ENCODE results near the gene PTH1R.

Gene PTH1R

DNA sequence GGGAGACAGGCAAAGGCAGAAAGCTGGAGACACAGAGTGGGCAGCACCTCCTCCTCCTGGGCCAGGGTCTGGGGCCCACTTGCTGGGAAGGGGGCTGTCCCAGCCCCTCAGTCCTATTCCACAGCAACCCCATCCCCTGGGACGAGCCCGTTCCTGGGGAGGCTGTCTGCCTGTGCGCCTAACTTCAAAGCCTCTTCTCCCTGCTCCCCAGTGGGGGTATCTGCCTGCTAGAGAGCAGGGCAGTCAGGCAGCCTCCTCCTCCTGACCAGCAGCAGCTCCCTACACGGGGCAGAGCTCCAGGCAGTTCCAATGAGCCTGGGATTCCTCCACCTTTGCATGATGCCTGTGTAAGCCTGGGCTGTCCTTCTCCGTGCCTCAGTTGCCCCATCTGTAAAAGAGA, 6.9 kb downstream of the PTH1R start:
- no peak for DNase-seq

DNA sequence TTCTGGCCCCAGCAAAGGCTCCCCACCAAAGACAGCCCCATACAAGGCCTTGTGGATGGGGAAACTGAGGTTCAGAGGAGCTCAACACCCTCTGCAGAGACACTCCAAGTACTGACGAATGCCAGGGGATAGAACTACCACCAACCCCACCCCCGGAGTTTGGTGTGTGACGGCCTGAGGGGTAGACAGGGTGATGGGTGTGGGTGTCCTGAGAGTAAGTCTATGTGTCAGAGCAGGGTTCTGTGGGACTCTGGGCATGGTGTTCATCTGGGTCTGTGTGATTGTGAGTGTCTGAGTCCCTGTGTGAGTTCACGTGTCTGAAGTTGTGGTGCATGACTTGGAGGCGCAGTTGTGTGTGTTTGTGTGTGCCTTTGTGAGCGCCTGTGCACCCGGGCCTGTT, 7.4 kb downstream of the PTH1R start:
- no peak for DNase-seq

DNA sequence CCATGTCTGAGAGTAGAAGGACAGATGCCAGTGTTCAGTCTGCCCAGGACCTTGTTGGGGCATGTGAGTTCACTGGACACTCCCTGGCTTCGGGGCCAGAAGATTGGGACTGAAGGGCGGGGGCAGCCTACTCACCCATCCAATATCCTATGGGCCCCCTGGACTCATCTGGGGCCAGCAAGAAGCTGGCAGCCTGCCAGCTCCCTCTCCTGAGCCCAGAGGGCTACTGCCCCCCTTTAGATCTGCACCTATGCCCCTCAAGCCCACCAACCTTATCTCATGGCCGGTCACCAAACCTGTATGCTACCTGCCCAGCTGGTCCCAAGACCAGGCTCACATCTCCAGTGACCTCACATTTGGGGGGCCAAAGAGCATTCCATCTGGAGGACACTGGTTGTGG, 8.1 kb downstream of the PTH1R start:
- DNase-seq = no peak

DNA sequence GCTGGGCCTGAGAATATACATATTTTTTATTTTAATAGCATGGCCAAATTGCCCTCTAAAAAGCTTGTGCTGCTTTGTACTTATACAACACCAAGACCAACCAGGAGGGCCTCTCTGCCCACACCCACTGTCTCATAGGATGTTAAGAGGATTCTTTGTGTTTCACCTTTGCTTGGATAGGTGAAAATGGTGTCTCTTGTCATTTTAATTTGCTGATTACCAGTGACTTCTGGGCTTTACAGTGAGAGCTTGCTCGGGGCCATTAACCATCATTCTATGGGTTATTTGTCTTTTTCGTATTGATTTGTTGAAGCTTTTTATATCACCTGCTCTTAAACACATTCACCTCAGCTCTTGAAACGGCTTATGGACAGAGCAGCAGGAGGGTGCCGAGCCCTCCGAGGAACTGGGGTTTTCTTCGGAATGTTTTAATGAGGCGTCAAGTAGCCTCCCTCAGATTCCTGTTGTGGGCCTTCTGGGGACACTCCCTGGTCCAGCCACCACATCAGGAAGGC, 10.5 kb downstream of the PTH1R start:
- no peak for DNase-seq

DNA sequence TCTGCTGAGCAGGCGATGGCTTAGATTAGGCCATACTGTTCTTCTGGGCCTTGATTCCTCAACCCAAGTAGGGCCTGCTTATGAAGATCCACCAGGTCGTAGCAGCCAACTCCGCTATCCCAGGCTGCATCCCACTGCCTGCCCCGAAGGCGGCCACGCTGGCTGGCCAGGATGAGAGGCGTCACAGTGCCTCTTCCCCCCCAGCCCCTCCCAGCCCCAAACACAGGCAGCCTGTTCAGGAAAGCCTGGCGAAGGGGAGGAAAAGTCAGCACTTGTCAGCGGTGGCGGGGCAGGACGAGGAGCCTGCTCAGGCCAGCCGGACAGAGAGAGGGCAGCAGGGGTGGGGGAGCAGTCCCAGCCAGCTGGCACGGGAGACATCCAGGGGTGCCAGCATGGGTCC, 11.2 kb downstream of the PTH1R start:
- DNase-seq = no peak

DNA sequence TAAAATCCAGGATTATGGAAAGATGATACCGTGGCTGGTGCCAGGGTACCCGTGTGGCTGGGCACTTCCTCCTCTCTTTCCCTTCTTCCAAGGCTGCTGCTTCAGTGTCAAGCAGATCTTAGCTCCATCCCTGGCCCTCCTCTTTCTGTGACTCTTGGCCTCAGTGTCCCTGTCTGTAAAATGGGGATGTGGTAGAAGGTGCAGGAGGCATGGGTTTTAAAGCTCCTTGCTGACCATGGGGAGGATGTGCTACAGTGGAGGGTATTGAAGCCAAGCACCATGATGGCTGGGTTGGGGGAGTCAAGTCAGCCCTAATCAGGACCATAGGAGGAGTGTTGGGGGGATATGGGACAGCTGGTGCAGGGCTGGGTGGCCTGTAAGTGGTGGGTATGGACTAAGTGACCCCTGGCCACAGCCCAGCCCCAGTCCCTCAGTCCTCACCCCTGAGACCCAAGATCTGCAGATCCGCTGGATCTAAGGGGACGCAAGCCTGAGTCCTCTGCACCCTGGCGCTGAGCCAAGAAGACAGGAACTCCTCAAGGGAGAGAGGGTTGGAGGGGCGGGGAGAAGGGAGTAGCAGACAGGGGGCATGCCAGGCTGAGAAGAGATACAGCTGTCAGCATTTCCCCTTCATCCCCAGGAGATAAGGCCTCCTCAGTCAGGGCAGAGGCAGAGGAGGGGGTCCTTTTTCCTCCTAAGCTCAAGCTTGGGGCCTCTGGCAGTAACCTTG, 12.0 kb downstream of the PTH1R start:
- no peak for DNase-seq

DNA sequence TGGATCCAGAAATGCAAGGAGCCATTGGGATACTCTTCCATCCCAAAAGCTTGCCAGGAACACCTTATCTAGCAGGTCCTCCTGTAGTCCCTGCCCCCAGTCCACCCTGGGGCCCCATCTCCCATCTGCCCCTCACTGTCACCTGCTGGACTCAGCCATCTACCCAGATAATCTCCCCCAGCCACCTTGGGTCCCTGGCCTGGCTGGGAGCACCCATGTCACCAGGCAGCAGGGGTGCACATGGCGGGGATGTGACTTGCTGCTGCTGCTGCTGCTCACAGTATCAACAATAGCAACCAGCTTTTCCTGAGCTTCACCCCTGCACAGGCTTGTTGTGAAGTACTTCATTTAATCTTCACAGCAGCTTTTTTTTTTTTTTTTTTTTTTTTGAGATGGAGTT, 12.6 kb downstream of the PTH1R start:
- no peak for DNase-seq

DNA sequence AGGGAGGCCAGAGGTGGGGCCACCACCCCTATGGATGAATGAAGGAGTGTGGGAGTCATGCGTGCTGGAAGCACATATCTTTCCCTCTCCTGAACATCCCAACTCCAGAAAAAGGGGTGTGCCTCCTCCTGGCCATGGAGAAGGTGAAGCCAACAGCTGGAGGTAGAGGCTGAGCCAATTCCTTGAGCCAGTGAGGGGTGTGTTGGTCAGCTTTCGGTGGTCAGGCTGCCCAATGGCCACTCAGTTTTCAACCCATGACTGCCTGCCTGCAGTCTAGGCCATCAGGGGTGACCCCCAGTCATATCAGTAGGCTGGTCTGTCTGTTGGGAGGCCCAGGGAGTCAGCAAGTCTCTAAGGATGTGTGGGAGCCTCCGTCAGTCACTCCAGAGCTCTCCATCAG, 13.6 kb downstream of the PTH1R start:
- no peak for DNase-seq

DNA sequence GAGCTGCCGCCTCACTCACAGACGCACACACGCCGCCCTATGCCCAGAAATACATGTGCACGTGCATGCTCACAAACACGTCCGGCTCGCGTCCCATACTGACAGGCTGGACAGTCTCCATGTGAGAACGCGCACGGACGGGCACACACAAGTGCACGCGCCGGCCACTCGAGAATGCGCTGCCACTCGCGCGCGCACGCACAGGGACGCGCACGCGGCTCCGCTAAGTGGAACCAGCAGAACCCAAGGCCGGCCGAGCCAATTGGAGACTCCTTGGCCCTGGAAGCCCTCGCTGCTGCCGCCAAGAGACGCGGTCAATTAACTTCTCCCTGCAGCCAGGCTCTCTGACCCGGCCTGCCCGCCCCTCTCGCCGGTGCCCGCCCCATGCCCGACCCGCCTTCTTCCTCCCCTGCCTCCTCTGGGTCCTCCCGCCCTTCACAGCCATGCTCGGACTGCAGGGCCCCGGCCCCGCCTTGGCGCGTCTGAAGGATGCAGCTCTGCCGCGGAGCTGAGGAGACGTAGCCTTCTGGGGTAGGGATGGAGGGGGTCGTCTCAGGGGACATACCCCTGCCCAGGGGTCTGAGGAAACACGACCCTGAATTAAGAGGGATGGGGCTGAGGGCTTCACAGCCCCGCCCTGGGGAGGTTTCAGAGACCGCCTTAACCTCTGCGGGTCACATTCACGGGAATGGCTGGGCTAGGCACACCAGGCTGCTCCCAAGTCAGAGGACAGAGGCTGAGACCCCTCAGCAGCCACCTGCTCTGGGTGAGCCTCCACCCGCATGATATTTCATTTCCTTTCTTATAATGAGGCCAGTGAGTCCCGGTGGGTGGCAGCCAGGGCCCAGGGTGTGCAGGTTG, 15.0 kb downstream of the PTH1R start:
- DNase-seq = peak; percentile 20

DNA sequence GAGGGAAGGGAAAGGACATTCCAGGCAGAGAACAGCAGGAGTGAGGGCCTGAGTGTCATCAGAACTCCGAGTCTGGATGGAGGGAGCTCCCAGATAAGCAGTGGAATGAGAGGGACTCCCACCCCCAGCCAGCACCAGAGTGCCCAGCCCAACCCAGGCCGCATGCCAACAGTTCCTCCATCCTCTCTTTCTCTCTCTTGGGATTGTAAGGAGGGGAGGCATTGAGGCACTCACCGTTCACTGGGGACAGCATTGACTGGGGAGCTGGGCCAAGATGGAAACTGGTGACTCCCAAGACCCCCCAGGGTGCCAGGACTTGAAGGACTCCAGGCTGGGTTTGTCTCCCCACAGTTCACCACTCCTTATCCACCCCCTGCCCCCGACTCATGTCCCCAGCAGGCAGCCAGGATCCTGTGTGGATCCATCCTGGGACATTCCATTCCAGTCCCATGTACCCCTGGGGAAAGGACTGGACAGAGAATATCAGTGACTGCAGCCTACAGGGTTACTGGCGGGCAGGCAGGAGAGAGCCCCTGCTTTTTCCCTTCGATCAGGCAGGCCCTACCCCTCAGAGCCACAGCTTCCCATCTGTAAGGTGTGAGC, 15.7 kb downstream of the PTH1R start:
- no peak for DNase-seq

DNA sequence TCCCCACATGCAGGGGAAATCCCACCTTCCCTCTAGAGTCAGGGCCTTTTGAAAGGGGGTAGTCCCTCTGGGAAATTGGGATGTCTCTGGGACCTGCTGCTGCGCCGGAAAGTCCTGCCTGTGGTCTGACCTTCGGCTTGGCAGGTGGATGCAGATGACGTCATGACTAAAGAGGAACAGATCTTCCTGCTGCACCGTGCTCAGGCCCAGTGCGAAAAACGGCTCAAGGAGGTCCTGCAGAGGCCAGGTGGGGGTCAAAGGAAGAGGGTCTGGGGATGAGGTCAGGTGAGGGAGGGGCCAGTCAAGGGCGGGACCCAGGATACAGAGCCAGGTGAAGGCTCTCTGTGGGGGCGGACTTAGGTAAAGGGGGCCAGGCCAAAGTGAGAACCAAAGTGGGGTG, 16.2 kb downstream of the PTH1R start:
- DNase-seq = no peak

DNA sequence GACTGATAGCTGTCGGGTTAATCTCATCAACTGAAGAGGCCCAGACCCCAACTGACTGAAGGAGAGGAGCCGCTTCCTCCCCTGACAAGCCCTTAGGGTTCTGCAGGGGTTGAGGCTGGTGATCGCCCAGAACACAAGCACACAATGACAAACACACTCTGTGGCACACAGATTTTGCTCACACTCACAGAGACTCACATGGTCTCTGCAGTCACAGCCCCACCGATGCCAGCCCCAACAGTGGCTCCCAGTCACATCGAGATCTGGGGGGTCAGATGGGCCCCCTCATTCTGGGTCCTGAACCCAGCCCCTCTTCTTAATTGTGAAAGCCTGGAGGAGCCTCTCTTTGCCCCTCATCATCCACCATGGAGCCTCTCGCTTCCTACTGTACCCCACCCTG, 16.7 kb downstream of the PTH1R start:
- no peak for DNase-seq

DNA sequence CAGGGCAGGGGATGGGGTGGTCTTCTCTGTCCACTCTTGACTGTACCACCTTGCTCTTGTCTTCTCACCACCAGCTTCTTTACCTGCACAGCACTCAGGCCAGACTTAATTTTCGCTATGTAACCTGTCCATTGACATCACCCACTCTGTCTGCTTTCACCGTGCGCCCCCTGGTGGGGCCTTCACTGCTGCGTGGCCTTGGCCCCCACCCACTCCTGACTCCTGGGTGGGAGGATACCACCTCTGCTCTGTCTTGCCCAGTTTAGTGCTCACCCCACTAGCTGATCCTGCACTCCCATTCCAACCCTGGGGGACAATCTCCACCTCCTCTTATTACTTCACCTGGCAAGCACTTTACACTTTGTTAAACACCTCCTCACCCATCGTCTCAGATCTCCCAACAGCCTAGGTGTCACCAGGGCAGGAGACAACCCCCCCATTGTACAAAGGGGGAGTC, 17.7 kb downstream of the PTH1R start:
- no peak for DNase-seq

DNA sequence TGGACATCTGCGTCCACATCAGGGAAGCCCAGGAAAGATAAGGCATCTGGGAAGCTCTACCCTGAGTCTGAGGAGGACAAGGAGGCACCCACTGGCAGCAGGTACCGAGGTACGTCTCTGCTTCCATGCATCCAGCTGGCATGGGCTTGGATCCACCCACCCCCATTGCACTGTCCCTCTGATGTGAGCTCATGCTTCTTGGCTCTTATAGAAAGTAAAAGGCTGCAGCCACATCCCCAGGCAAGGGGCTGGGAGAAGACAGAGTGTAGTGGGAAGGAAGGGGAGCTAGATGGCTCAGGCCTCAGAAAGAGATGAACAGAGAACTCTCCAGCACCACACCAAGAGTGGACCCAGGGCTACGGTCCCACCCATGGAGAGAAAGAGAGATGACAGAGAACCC, 18.2 kb downstream of the PTH1R start:
- DNase-seq = no peak

DNA sequence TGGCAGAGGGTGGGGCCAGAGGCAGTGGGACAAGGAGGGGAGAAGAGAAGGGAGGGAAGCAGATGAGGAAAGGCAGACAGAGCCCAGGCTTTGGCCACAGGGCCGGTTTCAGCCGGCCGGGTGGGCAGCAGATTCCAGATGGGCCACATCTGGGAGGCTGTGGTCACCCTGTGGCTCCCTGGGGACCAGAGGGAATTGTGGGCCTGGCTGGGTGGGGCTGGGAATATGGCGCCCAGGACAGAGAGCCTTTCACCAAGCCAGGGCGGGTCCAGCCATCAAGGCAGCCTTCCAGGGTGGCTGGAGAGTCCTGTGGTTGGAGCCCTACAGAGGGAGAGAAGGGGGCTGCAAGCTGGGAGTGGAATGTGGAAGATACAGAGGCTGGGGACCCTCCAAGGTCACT, 18.9 kb downstream of the PTH1R start:
- DNase-seq = no peak

DNA sequence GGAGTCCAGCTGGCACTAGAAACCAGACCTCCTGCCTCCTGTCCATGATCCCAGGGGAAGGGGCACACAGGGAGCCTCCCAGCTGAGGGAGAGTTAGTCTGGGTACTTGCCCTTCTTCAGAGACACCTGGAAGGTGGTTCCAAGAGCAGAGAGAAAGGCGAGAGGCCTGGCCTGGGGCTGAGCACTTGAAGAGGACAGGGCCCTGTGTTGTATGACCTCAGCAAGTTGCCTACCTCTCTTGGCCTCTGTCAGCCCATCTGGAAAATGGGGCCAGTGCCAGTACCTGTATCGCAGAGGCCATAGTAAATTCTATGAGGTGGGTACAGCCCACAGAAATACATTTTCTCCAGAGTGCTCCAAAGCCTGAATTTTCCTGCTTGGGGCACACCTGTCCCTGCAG, 19.5 kb downstream of the PTH1R start:
- DNase-seq = no peak

DNA sequence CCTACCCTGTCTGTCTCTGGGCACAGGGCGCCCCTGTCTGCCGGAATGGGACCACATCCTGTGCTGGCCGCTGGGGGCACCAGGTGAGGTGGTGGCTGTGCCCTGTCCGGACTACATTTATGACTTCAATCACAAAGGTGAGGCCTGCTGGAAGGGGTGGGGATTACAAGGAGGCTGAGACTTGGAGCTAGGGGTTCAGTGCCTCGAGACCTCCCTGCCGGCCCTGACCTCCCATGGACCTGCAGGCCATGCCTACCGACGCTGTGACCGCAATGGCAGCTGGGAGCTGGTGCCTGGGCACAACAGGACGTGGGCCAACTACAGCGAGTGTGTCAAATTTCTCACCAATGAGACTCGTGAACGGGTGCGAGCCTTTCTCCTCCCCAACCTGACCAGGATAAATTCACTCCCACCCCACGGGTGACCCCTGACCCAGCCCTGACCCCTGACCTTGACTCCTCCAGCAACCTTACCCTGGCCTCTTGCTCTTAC, 20.4 kb downstream of the PTH1R start:
- DNase-seq = no peak

DNA sequence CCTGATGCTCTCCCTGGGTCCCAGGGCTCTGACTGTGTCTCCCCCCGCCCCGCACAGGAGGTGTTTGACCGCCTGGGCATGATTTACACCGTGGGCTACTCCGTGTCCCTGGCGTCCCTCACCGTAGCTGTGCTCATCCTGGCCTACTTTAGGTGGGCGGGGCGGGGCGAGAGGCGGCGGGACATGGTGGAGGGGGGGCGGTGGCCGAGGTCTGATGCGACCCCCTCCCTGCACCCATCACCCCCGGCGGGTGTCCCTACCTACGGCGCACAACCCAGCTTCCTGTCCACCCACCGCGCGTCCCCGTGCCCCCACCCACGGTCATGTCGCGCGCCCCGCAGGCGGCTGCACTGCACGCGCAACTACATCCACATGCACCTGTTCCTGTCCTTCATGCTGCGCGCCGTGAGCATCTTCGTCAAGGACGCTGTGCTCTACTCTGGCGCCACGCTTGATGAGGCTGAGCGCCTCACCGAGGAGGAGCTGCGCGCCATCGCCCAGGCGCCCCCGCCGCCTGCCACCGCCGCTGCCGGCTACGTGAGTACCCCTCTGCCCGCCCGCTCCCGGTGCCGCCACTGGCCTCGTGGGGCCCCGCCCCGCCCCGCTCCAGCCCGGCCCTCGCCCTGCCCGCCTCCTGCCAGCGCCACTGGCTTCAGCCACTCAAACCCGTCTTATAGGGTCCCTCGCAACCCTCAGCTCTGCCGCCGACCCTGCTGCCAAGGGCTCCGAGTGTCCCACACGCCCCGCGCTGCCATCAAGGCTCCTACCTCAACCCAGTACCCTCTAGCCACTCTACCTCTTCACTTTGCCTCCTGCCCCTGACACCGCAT, 21.0 kb downstream of the PTH1R start:
- no peak for DNase-seq

DNA sequence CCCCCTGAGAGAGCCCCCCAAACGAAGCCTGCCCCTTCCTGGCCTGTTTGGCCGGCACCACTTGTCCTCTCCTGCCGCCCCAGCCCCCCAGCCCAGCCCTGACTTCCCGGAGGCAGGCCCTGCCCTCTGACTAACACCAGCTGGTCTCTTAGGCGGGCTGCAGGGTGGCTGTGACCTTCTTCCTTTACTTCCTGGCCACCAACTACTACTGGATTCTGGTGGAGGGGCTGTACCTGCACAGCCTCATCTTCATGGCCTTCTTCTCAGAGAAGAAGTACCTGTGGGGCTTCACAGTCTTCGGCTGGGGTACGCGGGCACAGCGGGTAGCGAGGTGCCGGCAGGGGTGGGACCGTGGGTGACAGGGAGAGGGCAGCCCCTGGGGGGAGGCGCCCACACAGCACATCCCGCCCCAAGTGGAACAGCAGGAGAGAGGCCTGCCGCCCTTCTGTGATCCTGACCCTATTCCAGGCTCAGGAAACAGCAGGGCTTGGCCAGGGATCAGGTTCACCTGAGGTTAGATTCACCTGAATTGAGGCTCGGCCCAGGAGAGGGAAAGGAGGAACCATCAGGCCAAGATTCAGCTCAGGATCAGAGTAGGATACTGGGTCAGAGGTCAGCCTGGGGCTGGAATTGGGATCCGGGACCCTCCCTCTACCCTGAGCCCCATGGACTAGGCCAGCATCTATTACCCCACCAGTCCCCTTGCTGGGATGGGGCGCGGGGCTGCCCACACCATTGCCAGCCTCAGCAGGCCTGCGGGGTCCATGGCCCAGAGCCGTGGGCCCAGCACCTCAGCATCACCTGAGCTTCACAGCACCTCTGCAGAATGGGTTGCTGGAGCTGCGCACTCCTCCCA, 21.9 kb downstream of the PTH1R start:
- no peak for DNase-seq

DNA sequence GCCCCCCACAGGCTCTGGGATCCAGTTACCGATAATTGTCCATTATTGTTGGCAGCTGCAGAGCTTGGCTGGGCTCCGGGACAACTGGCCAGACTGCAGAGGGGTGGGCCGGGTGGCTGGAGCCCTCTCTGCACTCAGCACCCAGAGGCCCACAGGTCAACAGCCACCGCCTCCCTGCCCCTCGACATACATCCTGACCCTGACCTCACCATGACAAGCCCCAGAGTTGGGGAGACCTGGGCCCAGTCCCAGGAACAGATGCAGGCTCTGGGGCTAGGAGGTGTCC, 22.4 kb downstream of the PTH1R start:
- DNase-seq = peak; percentile 65

DNA sequence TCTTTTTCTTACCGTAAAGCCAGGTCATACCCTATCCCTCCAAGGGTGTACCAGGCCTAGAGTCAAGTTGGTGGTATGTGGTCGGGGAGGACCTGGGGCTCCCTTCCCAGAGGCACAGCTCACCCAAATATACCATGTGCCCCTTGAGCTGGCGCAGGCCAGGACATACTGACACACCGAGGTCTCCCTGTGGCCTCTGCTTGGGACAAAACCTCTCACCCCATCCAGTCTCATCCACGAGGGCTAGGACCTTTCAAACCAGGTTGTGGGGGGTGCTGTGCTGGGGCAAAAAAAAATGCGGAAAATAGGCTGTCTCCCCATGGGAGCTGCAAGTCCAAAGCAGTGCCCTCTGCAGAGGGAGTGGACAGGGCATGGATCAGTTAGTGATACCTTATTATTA, 22.8 kb downstream of the PTH1R start:
- DNase-seq = no peak

DNA sequence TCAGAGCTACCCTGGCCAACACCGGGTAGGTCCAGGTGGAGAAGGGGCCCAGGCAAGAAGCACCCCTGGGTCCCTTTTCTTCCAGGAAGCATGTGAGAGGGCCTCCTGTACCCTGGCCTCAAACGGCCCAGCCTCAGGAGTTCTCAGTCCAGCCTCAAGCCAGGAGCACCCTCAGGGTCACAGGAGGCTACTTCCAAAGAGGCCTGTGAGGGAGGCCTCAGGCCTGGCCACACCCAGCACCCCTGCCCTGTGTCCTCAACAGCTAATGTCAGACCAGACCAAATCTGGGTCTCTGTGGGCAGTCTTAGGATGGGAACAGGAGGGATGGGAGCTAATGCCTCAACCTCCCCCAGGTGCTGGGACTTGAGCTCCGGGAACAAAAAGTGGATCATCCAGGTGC, 23.5 kb downstream of the PTH1R start:
- no peak for DNase-seq
